Kidney (tissue), 14 donors: ENCODE data around the gene OR5K2. TPM values are rescaled to one million over a fixed set of nuclear protein-coding genes. Genes with fewer than 3 reads are reported as not detected.

Experiments
- DNase-seq, 5 donors: peaks; one replicate each; pipeline ENCODE4 v3.0.0-alpha.2; 2013 to 2020
- FAIRE-seq: peaks from 2 replicates; lab custom pipeline; 2012; peaks lifted over from hg19 to GRCh38; lab: Jason Lieb, UNC
- H3K27ac ChIP-seq, 2 donors: one replicate each; pipeline ENCODE4 v1.7.0; 2013; ENCODE audit warnings: low read depth in 2 of 2, low read length in 2 of 2, inconsistent platforms in 1 of 2
- H3K27me3 ChIP-seq: one replicate; pipeline ENCODE4 v1.7.1; 2013; ENCODE audit warnings: low read length, inconsistent platforms; ENCODE audit not compliant: control insufficient read depth, insufficient read depth
- H3K36me3 ChIP-seq, 3 donors: one replicate each; pipeline versions ENCODE4 v1.7.0 to v1.7.1; 2013; ENCODE audit warnings: low read length in 3 of 3, control low read depth in 1 of 3, inconsistent platforms in 1 of 3; ENCODE audit not compliant: insufficient read depth in 3 of 3, control insufficient read depth in 2 of 3
- H3K4me1 ChIP-seq, 3 donors: one replicate each; pipeline versions ENCODE4 v1.7.0 to v1.7.1; 2013; ENCODE audit warnings: low read length in 3 of 3, inconsistent platforms in 1 of 3, low read depth in 1 of 3; ENCODE audit not compliant: control insufficient read depth in 2 of 3, insufficient read depth in 2 of 3
- H3K4me3 ChIP-seq, 3 donors: one replicate each; pipeline versions ENCODE4 v1.7.0 to v1.8.1; 2013; ENCODE audit warnings: low read length in 3 of 3, control low read depth in 1 of 3, inconsistent platforms in 1 of 3
- H3K9ac ChIP-seq, 3 donors: one replicate each; pipeline versions ENCODE4 v1.7.0 to v1.7.1; 2013; ENCODE audit warnings: low read length in 3 of 3, control low read depth in 1 of 3, inconsistent platforms in 1 of 3
- H3K9me3 ChIP-seq, 3 donors: one replicate each; pipeline versions ENCODE4 v1.7.0 to v1.7.1; 2013; ENCODE audit warnings: low read length in 3 of 3, control low read depth in 1 of 3, inconsistent platforms in 1 of 3; ENCODE audit not compliant: control insufficient read depth in 2 of 3, insufficient read depth in 1 of 3
- intact Hi-C: fragments of 100-400 bp; cut with DNase I; formaldehyde crosslinking; loops from one replicate; pipeline ENCODE4 v1.11.1; 2022
- polyA plus RNA-seq: library from polyadenylated mRNA; stranded (reverse); fragments of 350-450 nt; fragmentation: Illumina TruSeq; extraction: RNeasy Lipid Tissue Mini Kit (QIAGEN cat#74804); gene quantifications from one replicate; pipeline ENCODE4 v1.2.3, GENCODE V29; 2014; ENCODE audit warnings: low read depth, low replicate concordance; ENCODE audit not compliant: insufficient read depth
- total RNA-seq: library from RNA; stranded (reverse); fragmentation: NEBNext Ultra II Directional; extraction: Animal tissue kit (Norgen Biotek cat#: 25700); gene quantifications from one replicate; pipeline ENCODE4 v1.2.1, GENCODE V29; 2021
- TF ChIP-seq, protein P1 (sequence below): IDR thresholded peaks from 3 replicates; pipeline ENCODE4 v1.5.1; 2012; ENCODE audit warnings: mild to moderate bottlenecking, moderate library complexity, borderline replicate concordance; ENCODE audit not compliant: insufficient read depth; ENCODE audit errors: extremely low read depth
- donor health status: control.
- donor health status: control.
- donor health status: control.
- donor health status: control.
- donor health status: control.
- donor health status: DM: yes; HTN: yes; CAD: no.
- donor health status: Normal renal cell carcinoma (clear cell type).

The OR5K2 gene
- total and polyA plus RNA-seq, 2 donors from 2014 or later, result not detected

DNA sequence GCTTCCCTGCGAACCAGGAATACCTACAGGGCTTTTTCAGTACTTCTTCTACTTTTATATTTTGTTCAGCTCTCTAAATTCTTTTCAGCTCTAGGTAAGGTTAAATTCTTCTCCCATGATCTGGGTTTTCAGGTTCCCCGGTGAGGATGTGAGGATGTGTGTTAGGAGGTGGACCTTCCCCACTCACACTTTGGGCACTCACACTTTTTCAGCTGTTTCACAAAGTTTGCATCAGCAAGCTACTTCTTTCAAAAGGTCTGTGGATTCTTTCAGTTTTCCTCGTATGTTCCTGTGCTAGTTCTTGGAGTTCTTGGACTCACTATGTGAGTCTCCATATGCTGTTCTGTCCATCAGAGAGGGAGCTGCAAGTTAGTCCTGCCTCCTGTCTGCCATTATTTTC, 13.9 kb upstream of the OR5K2 start:
- no peaks in the 10 kb centered on the region for H3K4me1 ChIP-seq
- no peak overlapping the region for H3K9ac ChIP-seq
- intact Hi-C loops, result no loop called here
- H3K9me3 ChIP-seq, result peaks cover 0 to 16% (median 0%) of the 10 kb centered on the region in 3 donors
- H3K4me3 ChIP-seq, result no peak overlapping the region
- DNase-seq (no peak), FAIRE-seq (no peak)
- no peak overlapping the region for H3K27ac ChIP-seq
- H3K27me3 ChIP-seq, result no peaks in the 10 kb centered on the region
- TF ChIP-seq, protein P1, sequence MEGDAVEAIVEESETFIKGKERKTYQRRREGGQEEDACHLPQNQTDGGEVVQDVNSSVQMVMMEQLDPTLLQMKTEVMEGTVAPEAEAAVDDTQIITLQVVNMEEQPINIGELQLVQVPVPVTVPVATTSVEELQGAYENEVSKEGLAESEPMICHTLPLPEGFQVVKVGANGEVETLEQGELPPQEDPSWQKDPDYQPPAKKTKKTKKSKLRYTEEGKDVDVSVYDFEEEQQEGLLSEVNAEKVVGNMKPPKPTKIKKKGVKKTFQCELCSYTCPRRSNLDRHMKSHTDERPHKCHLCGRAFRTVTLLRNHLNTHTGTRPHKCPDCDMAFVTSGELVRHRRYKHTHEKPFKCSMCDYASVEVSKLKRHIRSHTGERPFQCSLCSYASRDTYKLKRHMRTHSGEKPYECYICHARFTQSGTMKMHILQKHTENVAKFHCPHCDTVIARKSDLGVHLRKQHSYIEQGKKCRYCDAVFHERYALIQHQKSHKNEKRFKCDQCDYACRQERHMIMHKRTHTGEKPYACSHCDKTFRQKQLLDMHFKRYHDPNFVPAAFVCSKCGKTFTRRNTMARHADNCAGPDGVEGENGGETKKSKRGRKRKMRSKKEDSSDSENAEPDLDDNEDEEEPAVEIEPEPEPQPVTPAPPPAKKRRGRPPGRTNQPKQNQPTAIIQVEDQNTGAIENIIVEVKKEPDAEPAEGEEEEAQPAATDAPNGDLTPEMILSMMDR, result no peak
- H3K36me3 ChIP-seq, result no peaks in the 10 kb centered on the region

GRCh38 chr3:98500019-98500418, 2.5 kb downstream of the OR5K2 start:
- H3K9ac ChIP-seq, result no peak overlapping the region
- TF ChIP-seq, protein P1, result no peak
- no peaks in the 10 kb centered on the region for H3K27me3 ChIP-seq
- DNase-seq, result no peak
- no peaks in the 10 kb centered on the region for H3K9me3 ChIP-seq
- H3K27ac ChIP-seq, result no peak overlapping the region
- H3K4me1 ChIP-seq, result no peaks in the 10 kb centered on the region
- no peak for FAIRE-seq
- H3K36me3 ChIP-seq, result no peaks in the 10 kb centered on the region
- no peak overlapping the region for H3K4me3 ChIP-seq
- intact Hi-C loops, result no loop called here

DNA sequence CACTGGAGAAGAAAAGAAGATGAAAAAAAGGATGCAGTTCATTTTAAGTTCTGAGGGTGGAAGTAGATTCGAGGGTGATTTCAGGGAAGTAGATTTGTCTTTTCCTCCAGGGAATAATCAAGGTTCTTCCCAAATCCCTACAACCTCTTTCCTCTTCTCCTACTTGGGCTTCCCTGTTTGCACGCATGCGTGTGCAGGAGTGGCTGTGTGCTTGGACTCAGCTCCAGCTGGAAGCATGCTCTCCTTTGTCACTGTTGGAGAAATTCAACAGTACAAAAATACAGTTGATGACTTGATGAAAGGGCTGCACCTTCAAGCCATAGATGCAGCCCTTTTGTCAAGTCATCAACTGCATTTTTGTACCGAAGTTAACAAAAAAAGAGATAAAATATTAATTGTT, 3.8 kb downstream of the OR5K2 start:
- no peak overlapping the region for H3K27ac ChIP-seq
- intact Hi-C loops, result no loop called here
- H3K27me3 ChIP-seq, result no peaks in the 10 kb centered on the region
- no peak overlapping the region for H3K4me3 ChIP-seq
- TF ChIP-seq, protein P1, result no peak
- DNase-seq (no peak), FAIRE-seq (no peak)
- H3K4me1 ChIP-seq, result no peaks in the 10 kb centered on the region
- H3K9me3 ChIP-seq, result no peaks in the 10 kb centered on the region
- H3K9ac ChIP-seq, result no peak overlapping the region
- H3K36me3 ChIP-seq, result no peaks in the 10 kb centered on the region
